ENCODE data around the gene ADAM12.

- TF ChIP-seq CTCF (conservative IDR thresholded peaks at IDR 0.05; ENCODE audit: low read depth in 2 of 2) = no peak
- TF ChIP-seq EZH2phosphoT487 (IDR thresholded peaks at IDR 0.05; ENCODE audit: unreplicated experiment) = no peak
- no peak for TF ChIP-seq EZH2 (IDR thresholded peaks at IDR 0.05; ENCODE audit: low read depth, unreplicated experiment)
- no peak for TF ChIP-seq CREB1 (CRISPR knock-in tag; IDR thresholded peaks at IDR 0.05; ENCODE audit: low read depth)
Measured at GRCh38 chr10:126351021-126351420, 37.3 kb downstream of the ADAM12 start.
